Ecto neural progenitor cell (in vitro differentiated cells): Measurements from ENCODE around the gene RSKR.
"Not testable (repeated sequence)": the region's sequence is repeated elsewhere in the genome, so short reads cannot be mapped to it uniquely, and the experiment has no call there.

Experiments
- DNase-seq: peaks from one replicate; pipeline ENCODE4 v3.0.0-alpha.2; 2018; ENCODE audit warnings: low spot score

The RSKR gene

DNA sequence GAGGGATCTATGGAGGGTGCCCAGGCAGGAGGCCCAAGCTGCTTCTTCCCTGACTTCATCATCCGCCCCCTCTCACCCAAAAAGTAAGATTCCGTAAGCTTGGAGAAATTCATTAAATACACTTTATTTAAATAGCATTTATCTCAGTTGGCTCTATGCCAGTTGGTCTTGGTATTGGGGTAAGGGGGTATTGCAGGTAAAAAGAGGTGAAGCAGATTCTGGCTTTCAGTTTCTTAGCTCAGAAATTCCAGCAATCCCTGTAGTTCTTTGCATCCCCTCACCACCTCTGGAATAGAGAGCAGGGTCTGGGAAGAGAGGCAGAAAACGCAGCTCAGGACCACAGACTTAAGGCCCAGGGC, 36.5 kb downstream of the RSKR start:
- DNase-seq, result no peak

DNA sequence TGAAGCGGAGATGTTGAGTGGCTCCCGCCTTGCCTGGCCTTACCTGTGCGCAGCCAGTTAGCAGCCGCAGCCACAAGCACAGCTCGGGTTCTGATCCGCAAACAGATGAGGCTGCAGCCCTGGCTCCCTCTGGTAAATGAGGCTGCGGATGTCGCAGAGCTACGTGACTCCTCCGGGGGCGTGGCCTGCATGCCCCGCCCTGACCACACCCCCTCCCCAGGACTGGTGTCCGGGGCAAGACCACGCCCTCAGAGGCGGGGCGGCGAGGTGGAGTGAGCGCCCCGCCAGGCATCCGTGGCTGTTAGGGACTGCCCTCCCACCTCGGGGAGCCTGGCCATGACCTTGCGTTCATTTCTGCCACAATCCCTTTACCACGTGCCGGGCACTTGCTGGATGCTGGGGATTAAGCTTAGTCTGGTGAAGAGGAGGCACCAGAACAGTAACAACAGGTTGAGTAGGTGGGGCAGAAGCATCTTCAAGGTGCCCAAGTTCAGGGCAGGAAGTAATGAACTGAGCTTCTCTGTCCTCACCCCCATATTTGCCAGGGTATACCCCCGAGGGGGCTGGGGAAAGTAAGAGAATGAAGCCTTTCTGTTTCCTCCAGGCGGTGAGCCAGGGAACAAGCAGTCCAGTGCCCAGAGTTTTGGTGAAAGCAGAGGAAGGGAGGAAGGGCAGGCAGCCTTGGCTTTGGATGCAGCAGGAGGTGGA, 37.1 kb downstream of the RSKR start, which contains the start of gene ALDOC:
TSS of gene ALDOC (minus strand) at position 138 of the 708 bp plus-strand sequence. CDS start 1,363 bp downstream, outside the sequence.
- peak; percentile 96 for DNase-seq

DNA sequence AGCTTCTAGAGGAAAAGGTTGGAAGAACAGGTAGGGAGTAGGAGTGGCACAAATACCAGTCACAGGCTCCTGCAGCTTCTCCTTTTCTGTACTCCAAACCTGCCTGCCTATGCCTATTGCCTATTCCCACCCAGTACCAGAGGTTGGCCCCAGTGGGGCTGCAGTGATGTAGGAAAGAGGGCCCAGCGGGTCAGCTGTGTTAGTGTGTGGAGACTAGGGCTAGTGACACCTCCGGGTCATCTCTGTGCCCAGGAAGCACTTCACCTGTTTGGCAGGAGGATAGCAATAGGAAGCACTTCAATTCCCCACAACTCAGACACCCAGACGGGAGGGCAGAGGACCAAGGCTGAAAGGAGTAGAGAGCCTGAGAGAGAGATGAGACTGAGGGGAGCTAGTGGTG, 38.0 kb downstream of the RSKR start:
- DNase-seq, result not testable (repeated sequence)

DNA sequence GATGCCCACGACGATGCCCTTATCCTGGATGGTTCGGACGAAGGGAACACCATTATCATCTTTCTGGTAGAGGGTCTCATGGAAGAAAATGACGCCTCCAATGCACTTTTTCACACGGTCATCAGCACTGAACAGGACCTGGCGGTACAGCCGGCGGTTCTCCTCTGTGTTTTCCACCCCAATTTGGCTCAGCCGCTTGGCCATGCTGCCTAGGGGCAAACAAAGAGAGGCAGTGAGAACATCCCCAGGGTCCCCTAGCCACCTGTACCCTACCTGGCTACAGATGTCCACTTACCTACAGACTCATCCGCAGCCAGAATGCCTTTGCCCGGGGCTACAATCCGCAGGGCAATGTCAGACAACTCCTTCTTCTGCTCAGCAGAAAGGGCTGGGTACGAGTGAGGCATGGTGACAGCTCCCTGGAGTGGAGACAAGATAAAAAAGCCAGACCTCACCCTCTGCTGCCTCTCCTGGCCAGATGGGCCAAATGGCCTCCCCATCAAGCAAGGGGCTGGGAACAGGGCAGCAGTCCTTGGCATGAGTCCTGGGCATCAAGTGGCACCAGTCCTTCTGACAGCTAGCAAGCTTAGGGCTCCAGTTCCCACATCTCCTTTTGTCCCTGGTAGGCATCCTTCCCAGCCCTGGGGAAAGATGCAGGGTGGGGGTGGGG, 38.7 kb downstream of the RSKR start:
- no peak for DNase-seq

DNA sequence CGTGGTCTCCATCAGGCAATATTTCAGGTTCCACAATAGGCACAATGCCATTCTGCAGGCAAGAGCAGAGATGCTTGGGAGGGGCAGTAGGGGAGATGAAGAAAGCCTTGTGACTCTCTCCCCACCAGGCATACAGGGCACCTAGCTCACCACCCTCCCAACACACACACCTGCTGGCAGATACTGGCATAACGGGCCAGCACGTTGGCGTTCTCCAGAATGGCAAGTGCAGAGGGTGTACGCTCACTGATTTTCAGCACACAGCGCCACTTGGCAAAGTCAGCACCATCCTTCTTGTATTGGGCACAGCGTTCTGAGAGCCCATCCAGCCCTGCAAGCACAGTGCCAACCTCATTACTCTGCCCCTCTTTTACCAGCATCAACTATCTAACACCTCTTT, 39.5 kb downstream of the RSKR start:
- no peak for DNase-seq

DNA sequence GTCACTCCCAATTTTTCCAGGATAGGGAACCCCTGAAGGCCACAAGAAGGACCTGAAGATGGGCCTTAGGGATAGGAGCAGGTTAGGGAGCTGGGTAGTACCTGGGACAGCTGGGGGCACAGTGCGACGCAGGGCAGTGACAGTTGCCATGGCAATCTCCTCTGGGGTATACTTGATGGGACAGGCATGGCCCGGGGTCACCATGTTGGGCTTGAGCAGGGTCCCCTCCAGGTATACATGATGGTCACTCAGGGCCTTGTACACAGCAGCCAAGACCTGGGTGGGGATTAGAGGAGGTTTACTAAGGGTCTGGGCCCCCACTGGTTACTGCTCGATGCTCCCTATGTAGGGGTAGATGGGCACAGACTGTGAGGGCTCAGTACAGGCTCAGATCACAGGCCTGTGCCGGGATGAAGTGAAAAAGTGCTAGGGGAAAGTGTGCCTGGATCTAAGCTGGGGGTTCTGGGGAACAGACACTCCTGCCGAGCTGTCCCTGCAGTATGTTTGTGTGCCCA, 40.0 kb downstream of the RSKR start:
- DNase-seq, result no peak

DNA sequence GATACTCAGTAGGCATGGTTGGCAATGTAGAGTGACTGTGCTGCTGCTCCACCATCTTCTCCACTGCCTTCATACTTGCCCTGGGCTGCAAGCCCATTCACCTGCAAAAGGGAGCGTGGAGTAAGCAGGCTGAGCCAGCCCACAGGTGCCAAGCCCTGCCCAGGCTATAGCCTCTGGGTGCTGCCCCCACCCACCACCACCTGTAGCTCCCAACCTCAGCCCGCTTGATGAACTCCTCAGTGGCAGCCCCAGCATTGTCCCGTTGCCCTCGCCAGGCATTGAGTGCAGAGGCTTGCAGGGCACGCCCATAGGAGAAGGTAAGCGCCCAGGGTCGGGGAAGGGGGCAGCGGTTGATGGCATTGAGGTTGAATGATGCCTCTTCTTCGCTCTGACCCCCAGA, 40.5 kb downstream of the RSKR start:
- no peak for DNase-seq

DNA sequence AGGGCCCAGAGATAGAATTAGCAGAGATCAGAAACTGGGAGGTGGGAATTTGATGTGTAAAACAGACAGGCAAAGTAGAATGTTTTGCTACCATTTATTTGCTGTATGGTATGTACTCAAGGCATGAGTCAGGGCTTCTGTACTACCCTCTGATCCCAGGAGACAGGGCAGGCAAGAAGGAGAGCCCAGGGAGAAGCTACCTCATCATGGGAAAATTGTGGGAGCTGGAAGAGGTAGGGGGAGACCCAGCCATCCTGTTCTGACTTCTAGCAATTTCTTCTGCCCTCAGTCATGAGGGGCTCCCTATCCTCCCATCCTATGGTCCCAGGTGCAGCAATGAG, 41.0 kb downstream of the RSKR start:
- no peak for DNase-seq

DNA sequence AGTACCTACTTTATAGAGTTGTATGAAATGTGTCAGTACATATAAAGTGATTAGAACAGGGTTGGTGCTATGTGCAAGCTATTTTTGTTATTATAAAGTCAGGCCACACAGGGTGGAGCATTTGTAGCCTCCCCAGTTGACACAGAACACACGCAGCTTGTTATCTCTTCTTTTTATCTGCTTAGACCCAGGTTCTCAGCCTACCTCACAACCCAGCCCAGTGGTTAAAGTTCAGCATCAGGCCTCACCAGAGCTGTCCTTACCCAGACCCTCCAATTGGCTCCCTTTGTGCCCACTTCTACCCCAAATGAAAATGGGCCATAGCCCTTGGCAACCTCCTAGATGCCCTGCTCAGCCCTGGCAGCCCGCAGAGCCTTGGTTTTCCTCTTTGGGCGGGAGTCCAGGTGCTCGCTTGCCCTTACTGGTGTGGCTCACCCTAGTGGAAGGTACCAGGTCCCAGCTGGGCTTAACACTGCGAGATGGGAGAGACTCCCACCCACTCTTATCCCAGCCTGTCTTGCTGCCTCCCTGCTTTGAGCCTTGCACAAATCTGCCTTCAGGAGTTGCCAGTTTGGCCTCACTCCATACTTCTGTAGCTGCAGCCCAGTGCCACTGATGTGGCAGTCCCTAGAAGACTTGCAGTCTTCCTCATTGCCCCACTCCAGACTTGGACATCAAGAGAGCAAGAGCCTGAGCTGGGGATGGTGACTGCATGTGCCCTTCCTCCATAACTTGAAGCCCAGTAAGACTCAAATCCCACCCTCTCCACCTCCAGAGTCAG, 41.5 kb downstream of the RSKR start:
- no peak for DNase-seq

DNA sequence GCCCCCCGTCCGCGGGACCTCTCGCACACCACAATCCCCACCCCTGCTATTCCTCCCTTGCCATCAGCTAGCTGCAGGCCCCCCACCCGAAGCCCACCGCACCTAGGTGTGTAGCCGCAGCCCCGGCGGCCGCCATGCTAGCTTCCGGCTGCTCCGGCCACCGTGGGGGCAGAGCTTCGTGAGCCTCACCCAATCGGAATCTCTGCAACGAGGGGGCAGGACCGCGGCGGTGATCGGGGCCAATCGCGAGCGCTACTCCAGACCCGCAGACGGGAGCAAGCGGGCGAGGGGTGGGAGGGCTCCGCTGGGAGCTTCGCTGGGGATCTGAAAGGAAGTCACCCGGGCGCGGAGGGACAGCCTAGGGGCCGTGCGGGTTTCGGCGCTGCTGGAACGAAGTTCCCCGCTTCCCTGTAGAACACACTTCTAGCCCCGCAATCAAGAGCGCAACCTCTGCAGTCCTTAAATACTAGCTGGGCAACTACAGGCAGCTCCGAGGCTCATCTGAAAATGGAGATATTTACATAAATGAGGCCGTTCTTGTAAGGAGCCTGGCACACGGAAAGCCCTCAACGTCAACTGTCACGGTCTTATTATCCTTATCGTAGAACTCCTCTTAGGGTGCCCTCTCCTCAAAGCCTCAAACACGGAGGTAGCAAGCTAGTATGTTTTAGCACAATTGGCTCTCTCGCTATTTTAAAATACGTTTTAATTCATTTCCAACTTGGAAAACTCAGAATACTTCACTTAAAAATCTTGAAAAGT, 42.4 kb downstream of the RSKR start, which contains the start of gene PIGS:
TSS of gene PIGS (minus strand) at position 164 of the 762 bp plus-strand sequence. CDS start at position 136, 28 bp downstream.
- peak; percentile 99 for DNase-seq

DNA sequence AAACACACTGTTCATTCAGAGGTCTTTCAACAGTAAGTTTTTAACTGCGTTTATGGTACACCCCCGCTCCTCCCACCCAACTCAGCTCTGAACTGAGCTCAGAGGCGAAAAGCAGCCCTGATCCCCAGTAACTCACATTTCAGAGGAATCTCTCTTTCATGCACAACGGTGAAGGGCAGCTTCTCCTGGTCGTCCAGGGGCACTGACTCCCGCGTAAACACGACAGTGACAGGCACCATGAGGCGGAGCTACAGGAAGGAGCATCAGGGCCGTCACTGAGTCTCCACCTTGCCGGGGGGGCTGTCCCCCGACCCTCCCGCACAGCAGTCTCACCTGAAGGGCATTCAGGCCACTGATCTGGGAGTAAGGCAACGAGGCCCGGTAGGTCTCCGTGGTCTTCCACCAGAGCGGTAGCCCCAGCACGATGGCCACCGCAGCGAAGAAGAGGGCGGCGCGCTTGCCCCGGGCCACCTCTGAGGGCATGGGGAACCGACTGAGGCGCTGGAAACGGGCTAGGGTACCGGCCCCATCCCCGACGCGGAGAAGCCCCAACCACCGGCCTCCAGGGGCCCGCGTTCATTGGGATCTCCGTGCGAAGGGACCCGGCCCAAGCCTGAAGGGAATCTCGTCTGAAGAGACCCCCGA, 43.1 kb downstream of the RSKR start:
- peak; percentile 74 for DNase-seq

DNA sequence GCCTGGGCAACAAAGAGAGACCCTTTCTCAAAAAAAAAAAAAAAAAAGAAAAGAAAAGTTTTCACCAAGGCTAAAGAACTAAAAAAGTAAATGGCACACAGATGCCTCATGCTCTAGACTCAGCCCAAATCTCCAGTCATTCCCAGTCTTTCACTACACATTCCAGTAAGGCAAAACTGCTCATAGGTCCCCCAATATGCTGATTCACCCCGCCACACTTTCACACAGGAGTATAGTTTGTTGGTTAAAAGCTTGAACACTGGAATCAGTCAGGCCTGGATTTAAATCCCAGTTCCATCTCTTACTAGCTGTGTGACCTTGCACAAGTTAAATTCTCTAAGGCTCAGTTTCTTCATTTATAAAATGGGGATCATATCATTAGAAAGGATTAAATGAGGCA, 44.5 kb downstream of the RSKR start:
- DNase-seq, result no peak

DNA sequence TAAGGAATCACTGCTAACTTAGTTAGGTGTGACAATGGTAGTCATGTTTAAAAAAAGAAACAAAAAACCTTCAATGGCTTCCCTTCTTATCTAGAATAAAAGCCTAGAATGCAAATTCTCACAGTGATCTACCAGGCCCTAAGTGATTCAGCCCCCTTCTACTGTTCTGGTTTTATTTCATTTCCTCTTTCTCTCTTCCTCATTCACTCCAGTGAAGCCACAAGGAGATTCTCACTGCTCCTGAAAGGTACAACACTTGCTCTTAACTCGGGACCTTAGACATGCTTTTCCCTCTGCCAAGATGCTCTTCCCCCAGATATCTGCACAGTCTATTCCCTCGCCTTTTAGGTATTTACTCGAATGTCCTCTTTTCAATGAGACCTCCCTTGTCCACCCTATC, 46.4 kb downstream of the RSKR start:
- no peak for DNase-seq

DNA sequence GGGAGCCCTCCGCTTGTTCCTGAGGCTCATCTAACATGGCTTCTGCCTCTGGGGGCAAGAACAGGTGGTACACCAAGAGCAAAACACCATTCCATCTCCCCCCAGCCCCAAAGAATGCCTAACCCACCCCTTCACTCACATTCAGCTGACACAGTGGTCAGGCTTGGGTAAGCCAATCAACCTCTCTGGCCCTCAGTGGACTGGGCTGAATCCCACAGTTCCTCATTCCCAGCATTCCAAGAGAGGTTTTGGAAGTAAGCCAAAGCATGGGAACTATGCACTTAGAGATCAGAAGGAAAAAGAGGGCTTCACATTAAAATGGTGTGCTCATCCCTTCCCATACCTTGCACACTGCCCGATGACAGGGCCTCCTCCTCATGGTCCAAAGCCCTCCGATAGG, 50.5 kb downstream of the RSKR start:
- no peak for DNase-seq
